DND-41 (cell line): ENCODE data around the gene TAMM41.

ENCODE experiments used
- ATAC-seq: fragments of 200-7000 bp; cut with Tn5 transposase; 3 replicates; pipeline ENCODE4 v1.9.1; 2021; ENCODE audit warnings: low read depth; ENCODE audit not compliant: insufficient read depth
- DNase-seq: peaks from one replicate; pipeline ENCODE4 v3.0.0-alpha.2; 2020
- H2AFZ ChIP-seq: 2 replicates; pipeline ENCODE4 v1.6.0; 2012; ENCODE audit warnings: low read depth, low read length
- H3K27ac ChIP-seq: 2 replicates; pipeline ENCODE4 v1.5.1; 2012; ENCODE audit warnings: low read length, inconsistent platforms
- H3K27me3 ChIP-seq: fragments of 200-600 bp; sonication (generic); 2 replicates; pipeline ENCODE4 v1.6.0; 2012; ENCODE audit warnings: low read length, mild to moderate bottlenecking, inconsistent platforms; ENCODE audit not compliant: insufficient read depth, poor library complexity
- H3K36me3 ChIP-seq: 2 replicates; pipeline ENCODE4 v1.5.1; 2012; ENCODE audit warnings: low read length, inconsistent platforms; ENCODE audit not compliant: insufficient read depth
- H3K4me1 ChIP-seq: 2 replicates; pipeline ENCODE4 v1.5.1; 2012; ENCODE audit warnings: mild to moderate bottlenecking, low read length; ENCODE audit not compliant: insufficient read depth
- H3K4me2 ChIP-seq: 2 replicates; pipeline ENCODE4 v1.6.0; 2012; ENCODE audit warnings: mild to moderate bottlenecking, moderate library complexity, low read length, inconsistent platforms; ENCODE audit not compliant: insufficient read depth
- H3K4me3 ChIP-seq, 2 experiments: fragments of 200-600 bp in 1 of 2; shearing (Covaris generic) in 1 of 2; 2 replicates each; pipeline ENCODE4 v1.5.1; 2012 to 2016; ENCODE audit warnings: inconsistent platforms in 2 of 2, low read length in 2 of 2, mild to moderate bottlenecking in 2 of 2, low read depth in 1 of 2, moderate library complexity in 1 of 2
- H3K79me2 ChIP-seq: 2 replicates; pipeline ENCODE4 v1.6.0; 2012; ENCODE audit warnings: low read length, inconsistent platforms; ENCODE audit not compliant: insufficient read depth
- H3K9ac ChIP-seq: 2 replicates; pipeline ENCODE4 v1.6.0; 2012; ENCODE audit warnings: low read depth, mild to moderate bottlenecking, inconsistent platforms, low read length, moderate library complexity
- H3K9me3 ChIP-seq: 2 replicates; pipeline ENCODE4 v1.5.1; 2012; ENCODE audit warnings: low read length, moderate library complexity, mild to moderate bottlenecking, inconsistent platforms; ENCODE audit not compliant: insufficient read depth, severe bottlenecking
- H4K20me1 ChIP-seq: 2 replicates; pipeline ENCODE4 v1.6.0; 2012; ENCODE audit warnings: low read length; ENCODE audit not compliant: insufficient read depth
- EZH2 ChIP-seq: IDR thresholded peaks from 3 replicates; pipeline ENCODE4 v1.6.1; 2012; ENCODE audit warnings: borderline replicate concordance, low read depth, mild to moderate bottlenecking, moderate library complexity, low read length, inconsistent platforms; ENCODE audit not compliant: severe bottlenecking
- TF ChIP-seq, protein P1 (sequence below): IDR thresholded peaks from 2 replicates; pipeline ENCODE4 v1.5.1; 2012; ENCODE audit warnings: borderline replicate concordance, low read length, moderate library complexity, mild to moderate bottlenecking; ENCODE audit not compliant: poor library complexity, severe bottlenecking; ENCODE audit errors: extremely low read depth

The TAMM41 gene

DNA sequence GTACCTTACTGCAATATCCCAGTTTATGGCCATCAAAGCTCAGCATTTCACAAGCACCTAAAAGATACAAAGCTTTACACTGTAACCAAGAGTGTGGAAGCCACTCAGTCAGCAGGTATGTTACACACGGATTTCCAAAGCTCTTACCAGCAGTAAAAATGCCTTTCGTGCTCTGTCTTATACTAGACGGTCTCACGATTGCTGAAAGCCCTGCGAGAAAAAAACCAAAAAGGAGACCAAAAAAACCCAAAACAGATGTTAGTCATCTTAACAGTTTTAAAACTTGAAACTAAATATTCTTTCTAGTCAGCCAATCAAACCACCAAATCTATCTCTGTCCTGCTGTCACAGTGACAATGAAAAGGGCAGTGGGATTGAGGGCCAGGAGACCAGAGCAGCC is 39.0 kb downstream of the TAMM41 start:
- Histone ChIP-seq H4K20me1 (no peaks in the 10 kb centered on the region), H3K4me1 (no peaks in the 10 kb centered on the region), H3K4me3 (no peak overlapping the region), H2AFZ (no peak overlapping the region), H3K9me3 (peaks cover 5% of the 10 kb centered on the region), H3K4me2 (no peak overlapping the region), H3K36me3 (peaks cover 76% of the 10 kb centered on the region), H3K27ac (no peak overlapping the region), H3K79me2 (no peaks in the 10 kb centered on the region), H3K27me3 (no peaks in the 10 kb centered on the region), H3K9ac (no peak overlapping the region)
- ATAC-seq (no peak), DNase-seq (no peak)
- TF ChIP-seq EZH2: no peak
- TF ChIP-seq, protein P1, sequence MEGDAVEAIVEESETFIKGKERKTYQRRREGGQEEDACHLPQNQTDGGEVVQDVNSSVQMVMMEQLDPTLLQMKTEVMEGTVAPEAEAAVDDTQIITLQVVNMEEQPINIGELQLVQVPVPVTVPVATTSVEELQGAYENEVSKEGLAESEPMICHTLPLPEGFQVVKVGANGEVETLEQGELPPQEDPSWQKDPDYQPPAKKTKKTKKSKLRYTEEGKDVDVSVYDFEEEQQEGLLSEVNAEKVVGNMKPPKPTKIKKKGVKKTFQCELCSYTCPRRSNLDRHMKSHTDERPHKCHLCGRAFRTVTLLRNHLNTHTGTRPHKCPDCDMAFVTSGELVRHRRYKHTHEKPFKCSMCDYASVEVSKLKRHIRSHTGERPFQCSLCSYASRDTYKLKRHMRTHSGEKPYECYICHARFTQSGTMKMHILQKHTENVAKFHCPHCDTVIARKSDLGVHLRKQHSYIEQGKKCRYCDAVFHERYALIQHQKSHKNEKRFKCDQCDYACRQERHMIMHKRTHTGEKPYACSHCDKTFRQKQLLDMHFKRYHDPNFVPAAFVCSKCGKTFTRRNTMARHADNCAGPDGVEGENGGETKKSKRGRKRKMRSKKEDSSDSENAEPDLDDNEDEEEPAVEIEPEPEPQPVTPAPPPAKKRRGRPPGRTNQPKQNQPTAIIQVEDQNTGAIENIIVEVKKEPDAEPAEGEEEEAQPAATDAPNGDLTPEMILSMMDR: no peak

DNA sequence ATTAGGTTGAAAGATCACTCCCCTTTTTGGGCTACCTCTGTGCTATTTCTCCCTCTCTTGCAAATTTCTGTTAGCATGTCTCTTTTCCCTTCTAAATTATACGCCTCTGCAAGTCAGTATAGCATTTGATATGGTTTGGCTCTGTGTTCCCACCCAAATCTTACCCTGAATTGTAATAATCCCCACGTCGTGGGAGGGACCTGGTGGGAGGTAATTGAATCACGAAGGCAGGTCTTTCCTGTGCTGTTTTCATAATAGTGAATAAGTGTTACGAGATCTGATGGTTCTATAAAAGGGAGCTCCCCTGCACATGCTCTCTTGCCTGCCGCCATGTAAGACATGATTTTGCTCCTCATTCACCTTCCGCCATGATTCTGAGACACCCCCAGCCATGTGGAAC is 41.0 kb downstream of the TAMM41 start:
- Histone ChIP-seq H3K4me2 (no peak overlapping the region), H3K79me2 (no peaks in the 10 kb centered on the region), H3K27ac (no peak overlapping the region), H4K20me1 (no peaks in the 10 kb centered on the region), H3K36me3 (peaks cover 83% of the 10 kb centered on the region), H3K27me3 (no peaks in the 10 kb centered on the region), H3K9me3 (peaks cover 8% of the 10 kb centered on the region), H3K9ac (no peak overlapping the region), H3K4me3 (no peak overlapping the region), H3K4me1 (no peaks in the 10 kb centered on the region), H2AFZ (no peak overlapping the region)
- TF ChIP-seq, protein P1: no peak
- no peak for TF ChIP-seq EZH2
- DNase-seq: no peak
- ATAC-seq: no peak

DNA sequence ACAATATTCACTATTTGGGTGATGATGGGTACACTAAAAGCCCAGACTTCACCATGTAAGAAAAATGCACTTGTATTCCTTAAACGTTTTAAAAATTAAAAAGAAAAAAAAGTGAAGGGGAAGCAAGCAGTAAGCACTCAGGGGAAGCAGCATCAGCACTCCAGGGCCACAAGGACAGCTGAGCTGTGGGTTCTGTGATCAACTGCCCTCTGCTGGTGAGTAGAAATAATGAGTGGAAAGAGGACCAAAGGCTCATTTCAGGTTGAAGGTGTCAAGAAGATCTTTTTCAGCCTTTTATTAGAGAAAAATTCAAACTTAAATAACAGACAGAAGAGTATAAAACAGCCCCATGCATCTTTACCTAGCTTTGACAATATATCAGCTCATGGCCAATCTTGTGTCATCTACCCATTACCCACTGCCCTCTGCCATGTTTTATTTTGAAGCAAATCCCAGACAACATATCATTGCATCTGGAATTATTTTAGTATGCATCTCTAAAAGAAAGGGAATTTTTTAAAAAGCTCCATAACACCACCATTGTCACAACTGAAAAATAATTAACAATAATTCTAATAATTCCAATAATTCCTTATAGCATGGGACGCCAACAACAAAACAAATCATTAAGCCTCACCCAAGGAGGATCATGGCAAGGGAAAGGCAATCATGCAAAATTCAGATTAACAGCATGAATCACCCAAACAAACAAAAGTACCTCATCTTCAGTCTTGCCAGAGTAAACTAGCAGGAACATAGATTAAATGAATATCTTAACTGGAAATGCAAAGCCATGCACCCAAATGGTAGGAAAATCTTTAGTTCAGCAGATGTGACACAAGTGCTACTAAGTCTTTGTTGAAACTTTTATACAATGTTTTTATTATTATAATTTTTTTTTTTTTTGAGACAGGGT is 42.5 kb downstream of the TAMM41 start:
- H3K4me2 ChIP-seq: no peak overlapping the region
- TF ChIP-seq EZH2: no peak
- TF ChIP-seq, protein P1: peak; percentile 71
- H3K79me2 ChIP-seq: no peaks in the 10 kb centered on the region
- H2AFZ ChIP-seq: no peak overlapping the region
- peak; percentile 33 for DNase-seq
- peak; percentile 81 for ATAC-seq
- H3K27ac ChIP-seq: no peak overlapping the region
- H3K36me3 ChIP-seq: peaks cover 84% of the 10 kb centered on the region
- no peak overlapping the region for H3K9ac ChIP-seq
- no peak overlapping the region for H3K4me3 ChIP-seq
- no peaks in the 10 kb centered on the region for H4K20me1 ChIP-seq
- H3K9me3 ChIP-seq: peaks cover 14% of the 10 kb centered on the region
- no peaks in the 10 kb centered on the region for H3K4me1 ChIP-seq
- H3K27me3 ChIP-seq: no peaks in the 10 kb centered on the region
